H9 (cell line): ENCODE data around the gene ITGB7. TPM values are rescaled to one million over a fixed set of nuclear protein-coding genes. Genes with fewer than 3 reads are reported as not detected.

Experiments used
- DNase-seq: peaks from one replicate; pipeline ENCODE4 v3.0.0-alpha.2; 2017
- H2AFZ ChIP-seq: one replicate; pipeline ENCODE4 v1.6.1; 2013; ENCODE audit warnings: mild to moderate bottlenecking, low read length, control low read depth, moderate library complexity
- H2AK5ac ChIP-seq: 2 replicates; pipeline ENCODE4 v1.6.1; 2013; ENCODE audit warnings: low read length, control low read depth, mixed read lengths; ENCODE audit not compliant: insufficient read length
- H2BK120ac ChIP-seq: one replicate; pipeline ENCODE4 v1.6.1; 2013; ENCODE audit warnings: low read depth, mild to moderate bottlenecking, low read length, control low read depth, inconsistent platforms; ENCODE audit not compliant: poor library complexity, severe bottlenecking
- H2BK12ac ChIP-seq: 2 replicates; pipeline ENCODE4 v1.6.1; 2013; ENCODE audit warnings: low read length, control low read depth, mixed read lengths, low read depth; ENCODE audit not compliant: insufficient read length
- H2BK15ac ChIP-seq: 2 replicates; pipeline ENCODE4 v1.6.1; 2013; ENCODE audit warnings: low read depth, low read length, control low read depth
- H2BK20ac ChIP-seq: one replicate; pipeline ENCODE4 v1.6.1; 2013; ENCODE audit warnings: low read depth, mild to moderate bottlenecking, low read length, control low read depth, inconsistent platforms; ENCODE audit not compliant: poor library complexity, severe bottlenecking
- H2BK5ac ChIP-seq: 2 replicates; pipeline ENCODE4 v1.6.1; 2013; ENCODE audit warnings: low read length, control low read depth, mixed read lengths; ENCODE audit not compliant: insufficient read length
- H3K14ac ChIP-seq: 2 replicates; pipeline ENCODE4 v1.6.1; 2013; ENCODE audit warnings: low read length, control low read depth; ENCODE audit not compliant: insufficient read depth
- H3K18ac ChIP-seq: 2 replicates; pipeline ENCODE4 v1.6.1; 2013; ENCODE audit warnings: low read depth, mild to moderate bottlenecking, mixed read lengths, low read length, control low read depth; ENCODE audit not compliant: insufficient read length
- H3K23ac ChIP-seq: 2 replicates; pipeline ENCODE4 v1.6.1; 2013; ENCODE audit warnings: low read length, control low read depth, mixed read lengths, low read depth; ENCODE audit not compliant: insufficient read length
- H3K23me2 ChIP-seq: 2 replicates; pipeline ENCODE4 v1.6.1; 2013; ENCODE audit warnings: low read depth, mild to moderate bottlenecking, mixed read lengths, low read length, control low read depth; ENCODE audit not compliant: insufficient read length, poor library complexity, severe bottlenecking
- H3K27ac ChIP-seq: 2 replicates; pipeline ENCODE4 v1.5.1; 2013; ENCODE audit warnings: low read length, control low read depth, mixed read lengths, low read depth; ENCODE audit not compliant: insufficient read length
- H3K27me3 ChIP-seq: 2 replicates; pipeline ENCODE4 v1.6.1; 2013; ENCODE audit warnings: low read length, control low read depth, inconsistent platforms; ENCODE audit not compliant: insufficient read depth
- H3K4ac ChIP-seq: 2 replicates; pipeline ENCODE4 v1.6.1; 2013; ENCODE audit warnings: low read depth, mild to moderate bottlenecking, control low read depth, inconsistent platforms, low read length, moderate library complexity
- H3K4me1 ChIP-seq: 2 replicates; pipeline ENCODE4 v1.6.1; 2013; ENCODE audit warnings: low read length, control low read depth, inconsistent platforms; ENCODE audit not compliant: insufficient read depth
- H3K4me2 ChIP-seq: 2 replicates; pipeline ENCODE4 v1.6.1; 2013; ENCODE audit warnings: low read length, control low read depth, mixed read lengths; ENCODE audit not compliant: insufficient read length, insufficient read depth
- H3K56ac ChIP-seq: 2 replicates; pipeline ENCODE4 v1.6.1; 2013; ENCODE audit warnings: low read depth, mild to moderate bottlenecking, mixed read lengths, low read length, control low read depth; ENCODE audit not compliant: insufficient read length
- H3K79me1 ChIP-seq: 2 replicates; pipeline ENCODE4 v1.6.1; 2013; ENCODE audit warnings: low read depth, mild to moderate bottlenecking, moderate library complexity, low read length, control low read depth, inconsistent platforms; ENCODE audit not compliant: insufficient read depth, poor library complexity, severe bottlenecking
- H3K79me2 ChIP-seq: 2 replicates; pipeline ENCODE4 v1.6.1; 2013; ENCODE audit warnings: low read length, control low read depth, inconsistent platforms; ENCODE audit not compliant: insufficient read depth
- H3K9ac ChIP-seq: 2 replicates; pipeline ENCODE4 v1.6.1; 2013; ENCODE audit warnings: low read length, control low read depth, mixed read lengths; ENCODE audit not compliant: insufficient read length; ENCODE audit errors: extremely low read depth
- H3K9me3 ChIP-seq: one replicate; pipeline ENCODE4 v1.6.1; 2013; ENCODE audit warnings: low read depth, low read length, inconsistent platforms; ENCODE audit not compliant: control insufficient read depth
- H3T11ph ChIP-seq: one replicate; pipeline ENCODE4 v1.6.1; 2013; ENCODE audit warnings: mild to moderate bottlenecking, low read length, control low read depth, inconsistent platforms
- H4K20me1 ChIP-seq: one replicate; pipeline ENCODE4 v1.6.1; 2013; ENCODE audit not compliant: control insufficient read depth, insufficient read length, insufficient read depth
- H4K5ac ChIP-seq: 2 replicates; pipeline ENCODE4 v1.6.1; 2013; ENCODE audit warnings: low read depth, mild to moderate bottlenecking, mixed read lengths, low read length, control low read depth; ENCODE audit not compliant: insufficient read length
- H4K8ac ChIP-seq: replicated peaks from 2 replicates; pipeline ENCODE4 v1.6.1; 2013; ENCODE audit warnings: low read length, control low read depth, mixed read lengths, low read depth; ENCODE audit not compliant: insufficient read length
- H4K91ac ChIP-seq: 2 replicates; pipeline ENCODE4 v1.6.1; 2013; ENCODE audit warnings: low read depth, mild to moderate bottlenecking, moderate library complexity, mixed read lengths, low read length, control low read depth; ENCODE audit not compliant: insufficient read length
- H3K27ac Mint-ChIP-seq, 3 experiments: 2 replicates in 2 of 3; 3 replicates in 1 of 3; pipeline ENCODE4 v1.8.0; 2020 to 2021; ENCODE audit warnings: mixed read lengths in 3 of 3, mild to moderate bottlenecking in 1 of 3, moderate library complexity in 1 of 3
- H3K27me3 Mint-ChIP-seq: 2 replicates; pipeline ENCODE4 v1.8.0; 2021; ENCODE audit warnings: low read depth, mild to moderate bottlenecking, moderate library complexity, mixed read lengths
- H3K36me3 Mint-ChIP-seq, 3 experiments: 2 replicates in 2 of 3; 3 replicates in 1 of 3; pipeline ENCODE4 v1.8.0; 2020 to 2021; ENCODE audit warnings: low read depth in 3 of 3, mixed read lengths in 3 of 3; ENCODE audit not compliant: insufficient read depth in 1 of 3
- H3K4me1 Mint-ChIP-seq, 2 experiments: 2 replicates each; pipeline ENCODE4 v1.8.0; 2020; ENCODE audit warnings: mixed read lengths in 2 of 2
- H3K4me3 Mint-ChIP-seq, 2 experiments: 2 replicates in 1 of 2; 3 replicates in 1 of 2; pipeline ENCODE4 v1.8.0; 2020 to 2021; ENCODE audit warnings: mild to moderate bottlenecking in 2 of 2, mixed read lengths in 2 of 2, moderate library complexity in 1 of 2
- H3K9me3 Mint-ChIP-seq, 2 experiments: 2 replicates in 1 of 2; 3 replicates in 1 of 2; pipeline ENCODE4 v1.8.0; 2020; ENCODE audit warnings: mild to moderate bottlenecking in 2 of 2, mixed read lengths in 2 of 2, moderate library complexity in 1 of 2
- CTCF ChIP-seq: fragments of 200-600 bp; sonication (generic); conservative IDR thresholded peaks from 3 replicates; pipeline ENCODE4 v1.8.0; 2021; ENCODE audit warnings: antibody characterized with exemption, mild to moderate bottlenecking
- WGBS: extraction: QIAGEN DNeasy Blood & Tissue Kit; methylation state at CpG from one replicate; pipeline ENCODE4 v1.1.7; 2013; ENCODE audit warnings: missing lambda C conversion rate, low lambda C conversion rate, mixed read lengths; ENCODE audit not compliant: insufficient read length; ENCODE audit errors: extremely low coverage; 5-methylcytosine and 5-hydroxymethylcytosine counted together
- total RNA-seq: library from RNA; stranded (reverse); gene quantifications from 2 replicates; pipeline ENCODE4 v1.2.1, GENCODE V29; 2021

Gene ITGB7
- total RNA-seq, 1 experiment from 2014 or later = 0.39 TPM

GRCh38 chr12:53145383-53146260, 61.4 kb downstream of the ITGB7 start:
- H2AK5ac ChIP-seq = no peak overlapping the region
- no peaks in the 10 kb centered on the region; the same call in 1 of the 2 replicates for H3K4me1 ChIP-seq
- H2BK120ac ChIP-seq = no peak overlapping the region
- no peak overlapping the region for H4K91ac ChIP-seq
- no peak overlapping the region for H4K8ac ChIP-seq
- H2BK15ac ChIP-seq = no peak overlapping the region
- no peaks in the 10 kb centered on the region for H3K23me2 ChIP-seq
- H3K9ac ChIP-seq = no peak overlapping the region
- no peak overlapping the region for H3K14ac ChIP-seq
- H3K23ac ChIP-seq = no peak overlapping the region
- no peak overlapping the region for H3K4ac ChIP-seq
- H4K20me1 ChIP-seq = no peaks in the 10 kb centered on the region
- no peak for TF ChIP-seq CTCF
- no peak overlapping the region for H3K27ac ChIP-seq
- no peak overlapping the region for H3K56ac ChIP-seq
- H2BK5ac ChIP-seq = no peak overlapping the region
- H2BK12ac ChIP-seq = no peak overlapping the region
- H2AFZ ChIP-seq = no peak overlapping the region
- Mint-ChIP-seq H3K27ac (no peak overlapping the region), H3K36me3 (no peaks in the 10 kb centered on the region), H3K9me3 (no peaks in the 10 kb centered on the region), H3K4me3 (no peak overlapping the region), H3K27me3 (peaks cover 12% of the 10 kb centered on the region), H3K4me1 (peaks cover 0 to 4% of the 10 kb centered on the region in 2 experiments; a peak in 2 of 4 replicates)
- no peak overlapping the region for H2BK20ac ChIP-seq
- no peak overlapping the region for H3T11ph ChIP-seq
- no peak overlapping the region for H3K4me2 ChIP-seq
- no CpG with 5 or more reads among the region's 5 CpGs for WGBS
- H3K79me1 ChIP-seq = no peaks in the 10 kb centered on the region
- H3K9me3 ChIP-seq = no peaks in the 10 kb centered on the region
- H3K27me3 ChIP-seq = no peaks in the 10 kb centered on the region
- no peak for DNase-seq
- H3K79me2 ChIP-seq = no peaks in the 10 kb centered on the region
- H3K18ac ChIP-seq = no peak overlapping the region
- H4K5ac ChIP-seq = no peak overlapping the region
